ENCODE results near the gene HJURP.

DNA sequence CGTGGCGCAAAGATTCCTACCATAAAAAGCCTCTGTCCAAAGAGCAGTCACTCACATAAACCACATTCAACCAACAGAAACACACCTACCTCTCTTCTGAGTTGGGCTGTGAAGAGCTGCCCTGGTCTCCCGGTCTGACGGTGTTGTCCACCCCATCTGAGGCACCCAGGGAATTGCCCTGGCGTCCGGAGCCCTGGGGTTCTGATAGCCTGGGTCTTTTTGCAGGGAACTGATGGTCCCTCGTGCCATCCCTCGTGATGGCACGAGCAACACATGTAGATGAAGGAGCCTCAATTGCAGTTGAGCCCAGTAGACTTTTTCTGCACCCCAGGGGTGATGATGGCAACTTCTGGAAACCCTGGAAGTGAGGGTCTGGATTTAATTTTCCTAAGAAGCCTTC, 13.8 kb downstream of the HJURP start:
- no peak for TF ChIP-seq POLR2A (IDR thresholded peaks at IDR 0.05)
- TF ChIP-seq, protein P1, sequence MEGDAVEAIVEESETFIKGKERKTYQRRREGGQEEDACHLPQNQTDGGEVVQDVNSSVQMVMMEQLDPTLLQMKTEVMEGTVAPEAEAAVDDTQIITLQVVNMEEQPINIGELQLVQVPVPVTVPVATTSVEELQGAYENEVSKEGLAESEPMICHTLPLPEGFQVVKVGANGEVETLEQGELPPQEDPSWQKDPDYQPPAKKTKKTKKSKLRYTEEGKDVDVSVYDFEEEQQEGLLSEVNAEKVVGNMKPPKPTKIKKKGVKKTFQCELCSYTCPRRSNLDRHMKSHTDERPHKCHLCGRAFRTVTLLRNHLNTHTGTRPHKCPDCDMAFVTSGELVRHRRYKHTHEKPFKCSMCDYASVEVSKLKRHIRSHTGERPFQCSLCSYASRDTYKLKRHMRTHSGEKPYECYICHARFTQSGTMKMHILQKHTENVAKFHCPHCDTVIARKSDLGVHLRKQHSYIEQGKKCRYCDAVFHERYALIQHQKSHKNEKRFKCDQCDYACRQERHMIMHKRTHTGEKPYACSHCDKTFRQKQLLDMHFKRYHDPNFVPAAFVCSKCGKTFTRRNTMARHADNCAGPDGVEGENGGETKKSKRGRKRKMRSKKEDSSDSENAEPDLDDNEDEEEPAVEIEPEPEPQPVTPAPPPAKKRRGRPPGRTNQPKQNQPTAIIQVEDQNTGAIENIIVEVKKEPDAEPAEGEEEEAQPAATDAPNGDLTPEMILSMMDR (IDR thresholded peaks at IDR 0.05): no peak

Measured in gastroesophageal sphincter (tissue), 3 donors.